ENCODE data around the gene ASXL2.
"Not testable (repeated sequence)": the region's sequence is repeated elsewhere in the genome, so short reads cannot be mapped to it uniquely, and the experiment has no call there.

The ASXL2 gene

DNA sequence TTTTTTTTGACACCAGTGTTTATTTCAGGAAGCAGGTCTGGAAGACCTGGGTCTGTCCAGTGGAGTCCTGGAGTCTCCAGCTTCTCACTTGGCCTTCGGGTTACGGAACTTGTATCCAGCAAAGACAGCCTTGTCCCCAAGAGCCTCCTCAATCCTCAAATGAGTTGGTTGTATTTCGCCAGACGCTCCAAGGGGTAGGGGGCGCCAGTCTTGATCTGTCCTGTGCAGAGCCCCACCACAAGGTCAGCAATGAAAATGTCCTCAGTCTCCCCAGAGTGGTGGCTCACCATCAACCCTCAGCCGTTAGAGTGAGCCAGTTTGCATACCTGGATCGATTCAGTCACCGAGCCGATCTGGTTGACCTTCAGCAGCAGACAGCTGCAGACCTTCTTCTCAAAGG is 21.9 kb downstream of the ASXL2 start:
- POLR2A ChIA-PET, result no interaction called here
- TF ChIP-seq ZNF384 (IDR thresholded peaks at IDR 0.05) (no peak), L3MBTL2 (conservative IDR thresholded peaks at IDR 0.05) (no peak), SUZ12 (IDR thresholded peaks at IDR 0.05) (no peak)
- CTCF ChIA-PET, result interaction anchor here (1.0 kb wide), 1 partner anchor 47 kb away, joined by 3 read pairs; no protein-coding TSS in a partner anchor
- DNase-seq (ENCODE audit: extremely low spot score), result no peak

DNA sequence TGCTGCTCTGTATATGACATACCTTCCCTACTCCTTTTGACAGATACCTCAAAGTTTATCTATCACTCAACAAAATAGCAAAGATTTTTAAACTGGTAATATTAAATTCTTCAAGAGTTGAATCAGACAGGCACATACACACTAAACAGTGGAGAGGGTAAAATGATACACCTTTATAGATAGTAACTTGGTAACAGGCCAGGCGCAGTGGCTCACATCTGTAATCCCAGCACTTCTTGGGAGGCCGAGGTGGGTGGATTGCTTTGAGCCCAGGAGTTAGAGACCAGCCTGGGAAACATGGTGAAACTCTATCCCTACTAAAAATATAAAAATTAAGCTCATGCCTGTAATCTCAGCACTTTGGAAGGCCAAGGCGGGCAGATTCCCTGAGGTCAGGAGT is 23.2 kb downstream of the ASXL2 start:
- no peak for DNase-seq (ENCODE audit: extremely low spot score)
- TF ChIP-seq L3MBTL2 (conservative IDR thresholded peaks at IDR 0.05) (no peak), NFRKB (IDR thresholded peaks at IDR 0.05) (no peak), ARNT (IDR thresholded peaks at IDR 0.05) (no peak), TARDBP (IDR thresholded peaks at IDR 0.05) (no peak), SUZ12 (IDR thresholded peaks at IDR 0.05) (no peak), ZNF384 (IDR thresholded peaks at IDR 0.05) (no peak), ELF4 (IDR thresholded peaks at IDR 0.05) (no peak), HDGF (IDR thresholded peaks at IDR 0.05; ENCODE audit: borderline replicate concordance) (no peak), FOXM1 (IDR thresholded peaks at IDR 0.05; ENCODE audit: borderline replicate concordance) (no peak), FOXK2 (IDR thresholded peaks at IDR 0.05) (no peak)
- CTCF ChIA-PET, result interaction anchor here (0.7 to 1.0 kb wide), 3 partner anchors 45 to 286 kb away, joined by 3 read pairs; no protein-coding TSS in a partner anchor
- POLR2A ChIA-PET, result interaction anchor here (3.2 kb wide), 1 partner anchor 24 kb away, joined by 18 read pairs; the partner anchor contains the start of gene ASXL2

DNA sequence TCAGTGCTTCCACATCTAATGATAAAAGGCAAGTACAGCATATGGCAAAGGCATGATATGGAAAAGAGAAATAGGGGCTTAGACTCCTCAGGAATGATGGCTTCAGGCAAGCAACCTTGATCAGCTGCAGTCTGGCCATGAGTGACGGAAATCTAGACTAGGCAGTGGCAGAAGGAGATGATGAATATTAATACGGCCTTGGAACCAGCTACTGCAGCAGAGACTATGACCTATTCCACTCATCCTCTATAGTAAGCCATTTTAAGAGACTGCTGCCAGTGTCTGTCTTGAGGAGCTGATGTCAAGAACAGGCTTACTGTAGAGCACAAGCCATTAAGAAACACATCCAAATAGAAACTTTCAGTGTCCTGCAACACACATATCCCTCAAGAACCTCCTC is 23.7 kb downstream of the ASXL2 start:
- DNase-seq (ENCODE audit: extremely low spot score), result no peak
- POLR2A ChIA-PET, result interaction anchor here (1.3 to 3.2 kb wide), 2 partner anchors 20 to 24 kb away, joined by 3 to 18 read pairs; partner anchors contain the start of gene ASXL2
- TF ChIP-seq LEF1 (IDR thresholded peaks at IDR 0.05; ENCODE audit: borderline replicate concordance), result no peak
- TF ChIP-seq FOXK2 (IDR thresholded peaks at IDR 0.05), result no peak
- TF ChIP-seq FOXM1 (IDR thresholded peaks at IDR 0.05; ENCODE audit: borderline replicate concordance), result no peak
- TF ChIP-seq, protein P1, sequence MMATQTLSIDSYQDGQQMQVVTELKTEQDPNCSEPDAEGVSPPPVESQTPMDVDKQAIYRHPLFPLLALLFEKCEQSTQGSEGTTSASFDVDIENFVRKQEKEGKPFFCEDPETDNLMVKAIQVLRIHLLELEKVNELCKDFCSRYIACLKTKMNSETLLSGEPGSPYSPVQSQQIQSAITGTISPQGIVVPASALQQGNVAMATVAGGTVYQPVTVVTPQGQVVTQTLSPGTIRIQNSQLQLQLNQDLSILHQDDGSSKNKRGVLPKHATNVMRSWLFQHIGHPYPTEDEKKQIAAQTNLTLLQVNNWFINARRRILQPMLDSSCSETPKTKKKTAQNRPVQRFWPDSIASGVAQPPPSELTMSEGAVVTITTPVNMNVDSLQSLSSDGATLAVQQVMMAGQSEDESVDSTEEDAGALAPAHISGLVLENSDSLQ (IDR thresholded peaks at IDR 0.05), result no peak
- TF ChIP-seq L3MBTL2 (conservative IDR thresholded peaks at IDR 0.05), result no peak
- no peak for TF ChIP-seq FOXA1 (IDR thresholded peaks at IDR 0.05)
- CTCF ChIA-PET, result no interaction called here

DNA sequence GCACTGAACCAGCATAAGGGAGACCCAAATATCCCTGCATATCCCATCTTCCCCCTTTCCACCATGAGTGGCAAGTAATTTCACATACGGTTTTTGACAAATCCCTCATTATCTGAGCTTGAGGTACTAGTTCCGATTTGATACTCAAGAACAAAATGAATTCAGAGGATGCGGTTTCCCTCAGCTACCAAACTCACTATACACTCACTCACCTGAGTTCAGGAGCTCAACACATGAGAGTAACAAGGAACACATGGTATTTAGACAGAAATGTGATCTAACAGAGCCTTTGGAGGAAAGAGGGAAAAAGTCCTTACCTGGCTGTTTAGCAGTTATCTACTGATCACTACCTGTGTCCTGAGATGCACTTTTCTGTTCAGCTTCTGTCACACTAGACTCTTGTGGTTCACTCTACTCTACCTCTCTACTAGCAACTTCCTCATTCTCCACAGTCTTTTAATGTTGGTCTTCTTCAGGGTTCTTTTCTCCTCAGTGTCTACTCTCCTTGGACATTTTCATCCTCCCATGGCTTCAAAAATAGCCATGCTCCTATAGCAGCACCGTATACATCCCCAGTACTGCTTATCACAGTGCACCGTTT is 25.1 kb downstream of the ASXL2 start:
- DNase-seq (ENCODE audit: extremely low spot score), result no peak
- ChIA-PET CTCF (interaction anchor here (0.6 to 2.0 kb wide), 7 partner anchors 11 to 188 kb away, joined by 3 to 6 read pairs (median 3); no protein-coding TSS in a partner anchor), POLR2A (interaction anchor here (1.3 to 3.2 kb wide), 2 partner anchors 22 to 26 kb away, joined by 3 to 18 read pairs; partner anchors contain the start of gene ASXL2)
- TF ChIP-seq NFRKB (IDR thresholded peaks at IDR 0.05), result no peak
- TF ChIP-seq, protein P1 (IDR thresholded peaks at IDR 0.05), result no peak
- TF ChIP-seq BHLHE40 (IDR thresholded peaks at IDR 0.05; ENCODE audit: borderline replicate concordance), result no peak

DNA sequence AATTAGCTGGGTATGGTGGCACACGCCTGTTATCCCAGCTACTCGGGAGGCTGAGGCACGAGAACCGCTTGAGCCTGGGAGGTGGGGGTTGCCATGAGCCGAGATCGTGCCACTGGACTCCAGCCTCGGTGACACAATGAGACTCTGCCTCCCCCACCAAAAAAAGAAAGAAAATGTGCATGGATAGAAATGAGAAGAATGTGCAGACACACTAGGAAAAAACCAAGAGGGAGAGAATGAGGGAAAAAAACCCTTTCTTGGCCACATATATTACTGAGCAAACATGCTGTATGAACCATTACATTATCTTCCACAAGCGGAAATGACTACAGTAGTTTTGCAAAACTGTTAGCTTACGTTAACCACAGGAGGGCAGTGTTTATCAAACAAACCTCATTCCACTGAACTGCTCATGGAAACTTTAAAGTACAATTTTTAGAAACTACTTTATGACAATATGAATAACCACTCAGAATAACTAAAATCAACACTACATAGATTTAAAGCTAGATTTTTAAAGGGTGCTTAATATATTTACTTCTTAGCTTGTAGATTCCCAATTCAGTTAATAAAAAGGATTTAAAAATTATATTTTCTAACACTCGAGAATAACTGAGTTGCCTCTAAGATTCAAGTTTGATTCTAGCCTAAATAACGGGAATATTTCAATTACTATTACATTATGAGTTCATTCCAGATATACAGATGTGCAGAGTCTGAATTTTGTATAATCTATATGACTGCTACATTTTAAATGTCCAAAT is 26.4 kb downstream of the ASXL2 start:
- DNase-seq (ENCODE audit: extremely low spot score), result peak; percentile 40
- no peak for TF ChIP-seq ZNF384 (IDR thresholded peaks at IDR 0.05)
- ChIA-PET CTCF (interaction anchor here (0.6 to 2.0 kb wide), 9 partner anchors 10 to 169 kb away, joined by 3 to 13 read pairs (median 4); no protein-coding TSS in a partner anchor), POLR2A (interaction anchor here (2.2 kb wide), 1 partner anchor 27 kb away, joined by 8 read pairs; the partner anchor contains the start of gene ASXL2)

DNA sequence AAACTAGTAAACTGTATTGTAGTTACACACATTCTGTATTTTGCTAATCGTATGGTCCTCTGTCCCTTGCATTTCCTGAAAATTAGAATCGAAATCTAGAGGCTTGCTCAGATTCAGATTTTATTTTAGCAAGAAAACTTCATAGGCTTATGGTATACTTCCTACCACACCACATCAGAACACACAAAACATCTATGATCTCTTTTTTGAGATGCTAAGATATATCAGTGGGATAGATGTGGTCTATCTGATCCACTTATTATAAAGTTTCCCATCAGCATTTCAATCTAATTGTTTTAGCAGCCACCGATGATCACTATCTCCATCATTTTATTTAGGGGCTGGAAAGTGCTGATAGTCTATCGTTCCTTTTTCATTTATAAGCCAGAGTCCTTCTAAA is 27.9 kb downstream of the ASXL2 start:
- CTCF ChIA-PET; DNase-seq (ENCODE audit: extremely low spot score): not testable (repeated sequence)
- POLR2A ChIA-PET, result interaction anchor here (2.2 kb wide), 1 partner anchor 28 kb away, joined by 8 read pairs; the partner anchor contains the start of gene ASXL2

DNA sequence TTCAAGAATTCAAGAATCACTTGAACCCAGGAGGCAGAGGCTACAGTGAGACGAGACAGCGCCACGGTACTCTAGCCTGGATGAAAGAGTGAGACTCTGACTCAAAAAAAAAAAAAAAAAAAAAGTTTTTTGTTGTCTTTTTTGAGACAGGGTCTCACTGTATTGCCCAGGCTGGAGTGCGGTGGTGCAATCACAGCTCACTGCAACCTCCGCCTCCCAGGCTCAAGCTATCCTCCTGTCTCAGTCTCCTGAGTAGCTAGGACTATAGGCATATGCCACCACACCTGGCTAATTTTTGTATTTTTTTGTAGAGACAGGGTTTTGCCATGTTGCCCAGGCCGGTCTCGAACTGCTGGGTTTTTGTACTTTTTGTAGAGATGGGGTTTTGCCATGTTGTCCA is 28.9 kb downstream of the ASXL2 start:
- POLR2A ChIA-PET; DNase-seq (ENCODE audit: extremely low spot score); CTCF ChIA-PET: not testable (repeated sequence)

DNA sequence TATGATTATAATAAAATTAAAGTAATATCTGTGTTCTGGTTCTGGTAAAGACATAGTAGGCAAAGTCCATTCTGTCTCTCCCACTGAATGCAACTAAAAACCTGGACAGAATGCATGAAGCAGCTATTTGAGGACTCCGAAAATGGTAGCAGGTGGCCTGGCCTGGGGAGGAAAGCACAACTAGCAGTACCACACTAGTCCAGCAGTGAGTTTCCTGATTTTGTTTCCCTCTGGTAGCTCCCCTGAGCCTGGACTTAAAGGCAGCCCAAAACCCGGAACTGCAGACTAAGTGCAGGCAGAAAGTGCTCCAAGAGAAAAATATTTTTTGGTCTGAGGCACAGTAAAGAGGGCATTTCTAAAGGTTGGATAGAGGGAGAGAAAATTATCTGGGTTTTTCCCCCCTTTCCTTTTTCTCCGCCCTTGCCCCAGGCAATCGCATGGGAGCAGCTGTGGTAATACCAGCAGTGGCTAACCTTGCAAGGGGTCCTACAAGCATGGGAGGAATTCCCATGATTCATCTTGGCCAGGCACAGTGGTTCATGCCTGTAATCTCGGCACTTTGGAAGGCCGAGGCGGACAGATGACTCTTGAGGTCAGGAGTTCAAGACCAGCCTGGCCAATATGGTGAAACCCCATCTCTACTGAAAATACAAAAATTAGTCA is 32.3 kb downstream of the ASXL2 start:
- ChIA-PET CTCF (no interaction called here), POLR2A (no interaction called here)
- DNase-seq (ENCODE audit: extremely low spot score), result no peak
- no peak for TF ChIP-seq FOXM1 (IDR thresholded peaks at IDR 0.05; ENCODE audit: borderline replicate concordance)
- TF ChIP-seq TARDBP (IDR thresholded peaks at IDR 0.05), result no peak
- TF ChIP-seq FOXA1 (IDR thresholded peaks at IDR 0.05), result no peak
- TF ChIP-seq ARNT (IDR thresholded peaks at IDR 0.05), result no peak
- no peak for TF ChIP-seq LEF1 (IDR thresholded peaks at IDR 0.05; ENCODE audit: borderline replicate concordance)
- no peak for TF ChIP-seq ELF4 (IDR thresholded peaks at IDR 0.05)
- TF ChIP-seq FOXK2 (IDR thresholded peaks at IDR 0.05), result no peak
- TF ChIP-seq, protein P1 (IDR thresholded peaks at IDR 0.05), result no peak
- no peak for TF ChIP-seq NFRKB (IDR thresholded peaks at IDR 0.05)
- TF ChIP-seq SP1 (IDR thresholded peaks at IDR 0.05), result no peak
- TF ChIP-seq CTBP1 (IDR thresholded peaks at IDR 0.05; ENCODE audit: borderline replicate concordance), result no peak
- no peak for TF ChIP-seq BHLHE40 (IDR thresholded peaks at IDR 0.05; ENCODE audit: borderline replicate concordance)
- TF ChIP-seq ZNF384 (IDR thresholded peaks at IDR 0.05), result no peak
- no peak for TF ChIP-seq HDGF (IDR thresholded peaks at IDR 0.05; ENCODE audit: borderline replicate concordance)
- no peak for TF ChIP-seq SUZ12 (IDR thresholded peaks at IDR 0.05)
- no peak for TF ChIP-seq L3MBTL2 (conservative IDR thresholded peaks at IDR 0.05)
